AML-193 (cell line): ENCODE measurements around the gene ABHD4.
A peak's percentile ranks its signal among the peaks of the same experiment; 100 is the strongest.
"Not testable (repeated sequence)": the region's sequence is repeated elsewhere in the genome, so short reads cannot be mapped to it uniquely, and the experiment has no call there.

Source experiments
- DNase-seq, 2 experiments: peaks; one replicate each; lab custom pipeline; 2025; lab: John Stamatoyannopoulos, UW

The ABHD4 gene

DNA sequence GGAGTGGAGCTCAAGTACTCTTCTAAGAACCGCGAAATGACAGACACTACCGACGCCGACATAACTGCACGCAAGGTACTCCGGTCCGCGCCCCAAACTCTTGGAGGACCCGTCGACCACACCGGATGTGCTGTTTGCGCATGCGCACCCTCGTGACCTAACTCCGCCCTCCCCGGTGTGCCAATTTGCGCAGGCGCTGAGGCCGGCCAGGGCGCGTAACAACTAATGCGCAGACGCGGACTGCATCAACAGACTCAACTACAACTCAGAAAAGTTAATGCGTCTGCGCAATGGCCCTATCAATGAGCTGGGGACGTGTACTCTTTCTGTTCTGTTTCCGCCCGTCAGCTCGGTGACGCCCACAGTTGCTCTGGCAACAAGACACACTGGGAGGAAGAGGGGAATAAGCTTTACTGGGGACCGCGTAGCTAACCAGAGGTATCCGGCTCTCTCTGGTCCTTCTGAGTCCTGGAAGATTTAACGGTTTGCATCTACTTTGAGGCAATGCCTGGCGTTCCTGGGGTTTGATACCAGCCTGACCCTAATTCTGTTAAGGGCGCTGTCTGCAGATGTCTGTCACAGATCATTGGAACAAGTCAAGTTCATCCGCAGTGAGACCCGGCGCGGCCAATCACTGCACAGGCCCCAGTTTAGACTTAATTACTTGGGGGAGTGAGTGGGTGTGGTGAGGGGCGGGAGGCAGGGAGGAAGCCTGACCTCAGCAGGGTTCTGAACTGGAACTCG lies 8.8 kb upstream of the ABHD4 start, which contains the start of gene DAD1:
Gene DAD1, minus strand, starts transcription at position 129 of the 744 bp plus-strand sequence. Its CDS starts 67 bp downstream, at position 62.
- DNase-seq, result peak; percentile 98 to 99

DNA sequence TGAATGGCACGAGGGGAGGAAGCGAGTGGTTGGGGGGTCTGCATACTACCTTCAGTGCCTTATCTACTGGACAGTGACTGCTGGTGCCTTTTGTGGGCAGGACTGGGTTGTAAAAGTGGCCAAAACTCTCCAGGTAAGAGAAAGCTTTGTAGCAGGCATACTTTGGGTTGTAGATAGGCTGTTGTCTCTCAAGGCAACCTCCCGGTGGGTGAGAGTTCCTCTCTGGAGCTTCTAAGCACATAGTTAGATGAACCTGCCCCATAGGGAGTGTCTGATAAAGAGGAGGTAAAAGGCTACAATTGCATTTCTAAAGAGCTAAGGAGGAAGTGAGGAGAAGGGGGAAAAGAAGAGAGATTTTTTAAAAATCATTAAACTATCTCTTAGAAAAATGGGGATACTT lies 4.9 kb upstream of the ABHD4 start:
- DNase-seq, result no peak

DNA sequence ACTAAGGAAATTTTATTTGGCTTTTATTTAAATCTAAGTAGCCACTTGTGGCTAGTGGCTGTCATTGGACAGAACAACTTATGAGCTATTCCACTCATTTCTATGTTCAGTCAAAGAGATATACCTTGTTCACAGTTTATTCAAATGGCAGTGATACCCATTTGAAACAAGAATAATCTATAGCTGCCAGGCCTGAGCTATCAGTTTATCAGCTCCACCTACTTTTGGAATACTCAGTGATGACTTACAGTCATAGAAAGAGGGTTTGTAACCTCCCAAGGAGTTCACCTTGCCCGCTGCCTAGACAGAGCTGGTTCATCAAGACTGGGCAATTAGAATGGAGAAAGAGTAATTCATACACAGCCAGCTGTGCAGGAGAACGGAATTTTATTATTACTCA lies 4.5 kb upstream of the ABHD4 start:
- no peak for DNase-seq

DNA sequence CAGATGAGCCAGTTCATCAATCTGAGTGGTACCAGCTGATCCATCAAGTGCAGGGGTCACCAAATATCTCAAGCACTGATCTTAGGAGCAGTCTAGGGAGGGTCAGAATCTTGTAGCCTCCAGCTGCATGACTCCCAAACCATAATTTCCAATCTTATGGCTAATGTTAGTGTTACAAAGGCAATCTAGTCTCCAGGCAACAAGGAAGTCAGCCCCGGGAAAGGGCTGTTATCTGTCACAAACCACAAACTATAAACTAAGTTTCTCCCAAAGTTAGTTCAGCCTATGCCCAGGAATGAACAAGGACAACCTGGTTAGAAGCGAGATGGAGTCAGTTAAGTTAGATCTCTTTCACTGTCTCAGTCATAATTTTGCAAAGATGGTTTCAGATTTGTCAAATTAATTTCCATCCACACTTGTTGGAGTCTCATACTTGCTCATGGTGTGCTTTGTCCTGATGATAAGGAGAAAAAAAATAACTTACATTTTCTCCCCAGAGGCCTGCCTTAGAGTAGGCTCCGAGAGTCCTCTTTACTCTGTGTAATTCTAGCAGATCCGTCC lies 3.9 kb upstream of the ABHD4 start:
- DNase-seq, result no peak

DNA sequence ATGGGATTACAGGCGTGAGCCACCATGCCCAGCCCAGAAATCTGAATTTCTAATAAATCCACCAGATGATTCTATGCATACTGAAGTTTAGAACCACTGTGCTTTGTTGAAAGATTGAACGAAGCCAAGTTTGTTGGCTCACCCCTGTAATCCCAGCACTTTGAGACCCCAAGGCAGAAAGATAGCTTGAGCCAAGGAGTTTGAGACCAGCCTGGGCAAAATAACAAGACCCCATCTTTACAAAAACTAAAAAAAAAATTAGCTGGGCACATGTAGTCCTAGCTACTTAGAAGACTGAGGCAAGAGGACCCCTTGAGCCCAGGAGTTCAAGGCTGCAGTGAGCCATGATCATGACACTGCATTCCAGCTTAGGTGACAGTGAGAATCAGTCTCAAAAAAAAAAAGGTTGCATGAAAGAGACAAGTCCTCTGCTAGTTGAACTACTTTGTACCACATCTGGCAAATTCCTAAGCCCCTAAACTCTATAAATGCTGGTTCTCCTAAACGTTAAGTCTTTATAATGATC lies 1.7 kb upstream of the ABHD4 start:
- no peak for DNase-seq

DNA sequence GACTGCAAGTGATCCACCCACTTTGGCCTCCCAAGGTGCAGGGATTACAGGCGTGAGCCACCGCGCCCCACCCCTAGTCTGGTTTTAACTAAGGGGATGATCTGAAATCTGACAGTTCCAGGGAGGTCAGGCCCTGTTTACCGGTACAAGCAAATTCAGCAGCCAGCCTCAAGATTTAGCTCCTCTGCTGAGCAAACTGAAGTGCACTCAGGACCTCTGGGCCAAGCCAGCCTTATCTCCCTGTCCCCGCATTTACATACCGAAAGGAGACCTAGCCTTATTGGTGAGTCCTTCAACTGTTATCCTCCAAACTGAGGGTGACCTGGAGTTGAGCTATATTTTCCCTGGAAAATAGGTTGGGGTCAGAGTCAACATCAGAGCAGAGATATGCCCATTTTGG lies 835 bp upstream of the ABHD4 start:
- no peak for DNase-seq

DNA sequence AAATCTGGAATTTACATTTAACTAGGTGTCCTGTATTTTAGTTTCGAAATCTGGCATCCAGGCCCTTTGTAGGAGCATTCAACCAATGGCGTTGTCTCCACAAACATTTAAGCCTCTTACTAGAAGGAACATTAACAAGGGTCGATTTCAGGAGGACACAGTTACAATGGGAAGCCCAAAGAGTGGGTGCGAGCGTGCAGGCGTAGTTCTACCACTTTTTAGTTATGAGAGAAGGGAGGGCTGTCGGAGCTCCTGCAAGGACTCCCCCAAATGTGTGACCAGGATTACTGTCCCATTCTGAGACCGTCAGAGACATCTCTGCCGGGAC lies 365 bp upstream of the ABHD4 start:
- DNase-seq, result no peak

DNA sequence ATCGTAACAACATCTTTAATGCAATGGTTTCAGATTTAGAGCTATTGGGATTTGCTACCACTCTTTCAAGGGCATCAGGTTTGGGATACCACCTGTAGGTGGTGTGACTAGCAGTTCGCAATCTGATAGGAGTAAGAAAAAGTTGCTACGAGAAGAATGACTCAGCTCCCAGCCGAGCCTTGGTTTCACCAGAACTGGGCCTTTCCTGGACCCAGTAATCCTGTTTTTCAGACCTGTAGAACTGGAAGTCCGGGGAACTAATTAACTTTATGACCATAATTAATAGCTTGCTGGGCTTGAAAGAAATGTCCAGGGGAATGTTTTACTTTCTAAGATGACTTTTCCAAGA lies 770 bp downstream of the ABHD4 start:
- no peak for DNase-seq

DNA sequence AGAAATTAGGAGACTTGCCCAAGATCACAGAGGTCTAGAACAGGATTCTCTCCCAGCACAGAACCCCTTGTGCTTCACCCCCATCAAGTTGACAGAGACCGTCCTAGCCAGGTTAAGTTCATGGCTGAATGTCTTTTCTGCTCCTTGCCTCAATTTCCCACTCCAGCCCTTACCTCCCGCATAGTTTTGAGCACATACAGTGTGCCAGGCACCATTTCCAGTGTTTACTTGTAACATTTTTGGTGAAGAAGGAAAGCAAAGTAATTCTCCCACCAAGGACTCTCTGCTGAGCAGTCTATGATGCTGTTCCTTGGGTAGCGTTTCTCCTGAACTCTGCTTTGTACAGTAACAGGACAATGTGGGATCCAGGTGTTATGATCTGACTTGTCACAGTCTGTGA lies 1.2 kb downstream of the ABHD4 start:
- DNase-seq, result no peak

DNA sequence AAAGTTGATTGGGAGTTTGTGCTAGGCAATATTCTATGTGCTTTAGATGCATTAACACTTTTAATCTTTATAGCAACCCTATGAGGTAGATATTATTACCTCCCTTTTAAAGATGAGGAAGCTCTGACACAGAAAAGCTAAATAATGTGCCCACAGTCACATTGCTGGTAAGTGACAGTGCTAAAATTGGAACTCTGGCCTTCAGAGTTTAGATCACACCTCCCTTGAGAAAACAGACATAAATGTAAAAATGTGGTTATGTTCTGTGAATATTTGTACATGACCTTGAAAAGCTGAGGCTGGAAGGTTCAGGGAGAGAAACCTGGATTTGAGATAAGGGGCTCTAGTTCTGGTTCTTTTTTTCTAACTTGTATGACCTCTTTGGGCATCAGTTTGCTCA lies 1.9 kb downstream of the ABHD4 start:
- no peak for DNase-seq

DNA sequence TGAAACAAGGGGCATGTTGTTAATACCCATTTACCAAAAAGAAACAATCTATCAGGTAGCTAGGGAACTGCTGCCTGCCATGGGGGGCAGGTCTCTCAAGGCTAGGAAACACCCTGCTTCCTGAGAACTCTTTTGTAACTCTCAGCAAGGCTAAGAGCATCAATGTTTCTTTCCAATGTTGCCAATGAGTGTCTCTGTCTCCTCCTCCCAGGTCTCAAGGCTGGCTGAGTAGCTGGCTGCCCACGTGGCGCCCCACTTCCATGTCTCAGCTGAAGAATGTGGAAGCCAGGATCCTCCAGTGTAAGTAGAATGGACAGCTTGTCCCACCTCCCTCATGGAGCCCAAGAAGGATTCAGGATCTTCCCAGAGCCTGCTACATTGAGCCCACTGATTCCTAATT lies 3.4 kb downstream of the ABHD4 start:
- no peak for DNase-seq

DNA sequence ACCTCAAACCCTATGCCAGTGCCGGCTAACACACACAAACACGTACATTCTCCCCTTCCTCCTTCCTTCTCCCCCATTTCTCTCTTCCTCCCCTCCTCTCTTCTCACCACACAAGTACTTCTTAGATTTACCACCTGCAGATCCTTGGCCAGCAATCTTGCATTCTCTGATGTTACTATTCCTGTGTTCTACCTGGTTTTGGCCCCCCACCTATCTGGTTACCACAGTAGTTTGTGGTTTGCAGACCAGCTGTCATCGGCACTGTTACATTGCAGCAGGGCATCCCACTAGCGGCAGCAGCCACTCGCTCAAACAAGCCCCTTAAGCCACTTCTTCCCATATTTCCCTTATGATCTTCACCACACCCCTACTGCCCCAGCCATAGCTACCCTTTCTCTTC lies 3.9 kb downstream of the ABHD4 start:
- DNase-seq, result no peak

DNA sequence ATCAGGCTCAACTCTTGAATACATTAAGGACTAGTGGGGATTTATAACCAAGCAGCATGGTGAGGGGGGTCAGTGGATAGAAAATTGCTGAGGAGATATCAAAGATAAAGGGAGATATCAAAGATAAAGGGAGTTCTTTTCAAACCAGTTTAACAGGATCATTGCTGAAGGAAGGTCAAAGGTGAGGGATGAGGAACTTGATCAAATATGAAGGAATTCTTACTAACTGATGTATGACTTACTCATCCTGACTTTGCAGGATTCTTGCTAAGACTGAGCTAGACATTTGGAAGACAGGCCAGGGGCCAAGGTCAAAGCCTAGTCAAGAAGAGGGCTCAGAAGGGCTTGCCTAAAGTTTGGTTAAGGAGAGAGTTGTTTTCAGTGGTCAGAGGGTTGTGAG lies 4.8 kb downstream of the ABHD4 start:
- no peak for DNase-seq

DNA sequence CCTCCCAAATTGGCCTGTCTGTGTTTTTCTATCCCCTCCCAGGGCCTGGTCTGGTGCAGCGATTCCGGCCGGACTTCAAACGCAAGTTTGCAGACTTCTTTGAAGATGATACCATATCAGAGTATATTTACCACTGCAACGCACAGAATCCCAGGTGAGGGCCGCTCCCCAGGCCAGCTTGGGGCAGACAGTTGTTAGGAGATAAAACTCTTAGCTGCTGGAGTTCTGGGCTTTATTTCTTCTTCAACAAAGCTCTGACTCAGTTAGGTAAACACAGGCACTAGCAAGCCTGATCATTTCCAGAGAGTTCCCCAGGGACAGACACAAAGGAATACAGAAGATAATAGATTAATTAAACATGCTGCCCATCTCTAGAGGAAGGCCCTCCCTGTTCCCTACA lies 8.3 kb downstream of the ABHD4 start:
- no peak for DNase-seq

DNA sequence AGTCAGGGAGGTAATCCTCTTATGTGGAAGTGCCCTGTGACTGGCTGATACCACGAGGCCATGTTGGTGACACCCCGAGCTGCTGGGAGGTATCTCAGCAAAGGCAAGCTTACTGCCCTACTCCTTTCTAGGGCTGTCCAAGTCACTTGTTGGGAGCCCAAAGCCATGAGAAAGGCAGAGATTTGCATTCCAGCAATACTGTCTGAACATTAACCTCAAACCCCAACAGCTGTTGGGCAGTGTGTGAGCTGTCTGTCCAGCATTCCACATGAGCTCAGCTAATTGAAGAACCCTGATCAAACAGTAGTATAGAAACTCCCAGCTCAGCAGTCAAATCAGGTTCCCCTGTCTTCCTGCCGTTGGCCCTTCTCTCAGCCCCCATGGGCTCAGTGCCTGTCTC lies 9.2 kb downstream of the ABHD4 start:
- no peak for DNase-seq

DNA sequence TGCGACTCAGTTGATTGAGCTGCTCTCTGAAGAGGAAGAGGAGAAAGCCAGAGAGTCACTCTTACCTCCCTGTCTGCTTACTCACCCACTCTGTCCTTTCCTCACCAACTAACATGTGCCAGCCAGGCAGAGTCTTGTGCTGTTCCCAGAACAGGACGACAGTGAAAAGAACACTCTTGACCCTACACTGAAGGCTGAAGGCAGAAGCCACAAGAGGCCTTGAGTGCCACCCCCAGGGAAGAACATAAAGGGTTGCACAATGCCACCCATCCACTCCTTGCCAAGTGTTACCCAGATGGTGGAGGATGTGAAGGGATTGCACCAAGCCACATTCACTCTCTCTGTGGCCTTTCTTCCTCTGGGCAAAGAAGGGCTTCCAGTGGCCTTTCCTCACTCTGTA lies 12.8 kb downstream of the ABHD4 start:
- DNase-seq, result peak in 1 of 2 experiments; percentile 11

DNA sequence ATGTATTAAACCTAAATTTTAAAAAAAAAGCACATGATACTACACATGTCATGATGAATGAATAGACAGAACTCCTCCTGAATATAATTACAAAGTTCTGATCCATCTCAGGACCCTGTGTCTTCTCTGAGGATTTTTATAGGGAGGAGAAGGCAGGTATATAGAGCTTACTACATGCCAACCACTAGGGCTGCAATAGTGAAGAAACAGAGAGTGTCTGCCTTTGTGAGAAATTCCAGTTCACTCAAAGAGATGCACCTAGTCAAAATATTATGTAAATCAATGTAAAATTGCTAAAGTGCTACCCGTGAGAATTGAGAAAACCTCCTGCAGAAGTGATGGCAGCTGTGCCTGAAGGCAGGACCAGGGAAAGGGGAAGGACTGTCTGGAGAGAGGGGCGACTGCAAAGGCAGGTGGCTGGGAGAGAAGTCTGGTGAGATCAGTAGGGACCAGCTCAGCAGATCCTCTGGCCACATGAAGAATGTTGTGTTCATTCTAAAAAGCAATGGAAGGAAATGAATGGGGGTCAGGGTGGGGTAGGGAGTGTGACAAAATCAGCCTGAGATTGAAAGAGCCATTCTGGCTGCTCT lies 15.1 kb downstream of the ABHD4 start:
- no peak for DNase-seq

DNA sequence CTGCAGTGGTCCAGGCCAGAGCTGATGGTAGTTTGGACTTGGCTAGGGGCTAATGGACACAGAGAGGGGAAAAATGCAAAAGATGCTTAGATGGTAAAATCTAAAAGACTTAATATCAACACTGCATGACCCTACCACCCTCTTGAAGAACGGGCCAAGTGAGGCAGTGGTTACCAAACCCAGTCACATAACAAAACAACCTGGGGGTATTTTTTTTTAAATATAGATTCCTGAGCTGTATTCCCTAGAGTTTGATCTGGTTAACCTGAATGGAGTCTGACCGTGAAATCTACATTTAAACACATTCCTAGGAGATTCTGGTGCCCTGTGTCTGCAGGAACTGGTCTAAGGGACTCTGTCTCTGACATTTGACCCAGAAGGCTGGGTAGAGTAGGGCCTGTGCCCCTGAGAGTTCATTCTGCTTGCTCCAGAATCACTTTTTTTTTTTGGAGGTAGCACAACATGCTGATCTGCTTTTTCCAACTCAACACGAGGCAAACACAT lies 15.7 kb downstream of the ABHD4 start:
- DNase-seq, result no peak

DNA sequence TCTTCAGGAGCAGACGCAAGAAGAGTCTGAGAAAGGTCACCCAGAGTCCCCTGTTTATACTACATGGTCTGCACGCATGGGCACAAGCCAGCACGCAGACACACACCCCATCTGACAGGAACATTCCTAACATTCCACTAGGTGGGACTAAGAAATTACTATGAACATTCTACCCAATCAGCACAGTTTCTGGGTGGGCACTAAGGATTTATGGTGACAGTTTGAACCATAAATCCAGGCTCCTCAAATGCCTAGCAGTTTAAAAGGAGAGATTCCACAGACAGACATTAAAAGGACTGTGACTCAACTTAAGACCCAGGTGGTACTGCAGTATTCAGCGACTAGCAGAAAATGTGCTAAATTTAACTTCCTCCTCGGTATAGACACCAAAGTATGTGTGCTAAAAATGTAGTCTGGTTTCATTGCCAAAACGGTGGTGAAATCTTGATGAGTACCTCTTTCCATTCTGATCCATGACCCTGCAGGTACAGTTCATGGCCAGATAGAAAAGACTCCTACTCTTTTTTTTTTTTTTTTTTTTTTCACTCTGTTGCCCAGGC lies 16.2 kb downstream of the ABHD4 start:
- DNase-seq, result no peak

DNA sequence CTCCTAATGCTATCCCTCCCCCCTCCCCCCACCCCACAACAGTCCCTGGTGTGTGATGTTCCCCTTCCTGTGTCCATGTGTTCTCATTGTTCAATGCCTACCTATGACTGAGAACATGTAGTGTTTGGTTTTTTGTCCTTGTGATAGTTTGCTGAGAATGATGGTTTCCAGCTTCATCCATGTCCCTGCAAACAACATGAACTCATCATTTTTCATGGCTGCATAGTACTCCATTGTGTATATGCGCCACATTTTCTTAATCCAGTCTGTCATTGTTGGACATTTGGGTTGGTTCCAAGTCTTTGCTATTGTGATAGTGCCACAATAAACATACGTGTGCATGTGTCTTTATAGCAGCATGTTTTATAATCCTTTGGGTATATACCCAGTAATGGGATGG lies 17.7 kb downstream of the ABHD4 start:
- DNase-seq, result not testable (repeated sequence)

DNA sequence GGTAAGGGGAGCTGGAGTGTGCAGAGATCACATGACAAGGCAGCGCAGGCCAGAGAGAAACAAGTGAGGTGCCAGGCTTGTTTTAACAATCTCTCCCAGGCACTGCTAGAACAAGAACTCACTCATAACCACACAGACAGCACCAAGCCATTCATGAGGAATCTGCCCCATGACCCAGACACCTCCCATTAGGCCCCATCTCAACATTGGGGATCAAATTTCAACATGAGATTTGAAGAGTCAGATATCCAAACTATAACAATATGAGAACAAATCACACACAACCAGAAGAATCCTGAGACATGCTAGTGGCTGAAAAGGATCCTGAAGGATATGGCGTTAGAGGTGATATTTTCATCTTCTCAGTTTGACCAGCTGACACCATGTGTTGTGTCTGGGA lies 24.2 kb downstream of the ABHD4 start:
- DNase-seq, result no peak

DNA sequence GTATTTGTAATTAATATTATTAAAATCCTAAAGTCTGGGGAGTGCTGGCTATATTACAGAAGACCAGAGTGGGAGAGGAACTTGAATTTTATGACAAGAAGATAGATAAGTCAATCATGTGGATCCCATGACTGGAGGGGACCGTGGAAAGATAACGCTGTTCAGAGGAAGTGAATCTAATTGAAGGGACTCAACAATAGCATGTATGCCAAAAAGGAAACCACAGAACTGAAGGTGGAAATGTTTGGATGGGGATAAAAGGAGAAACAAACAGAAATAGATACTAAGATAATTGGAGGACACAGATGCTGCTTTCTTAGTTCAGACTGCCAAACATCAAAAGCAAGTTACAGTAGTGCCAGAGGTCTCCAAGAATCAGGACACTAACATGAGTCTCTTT lies 24.9 kb downstream of the ABHD4 start:
- DNase-seq, result no peak

DNA sequence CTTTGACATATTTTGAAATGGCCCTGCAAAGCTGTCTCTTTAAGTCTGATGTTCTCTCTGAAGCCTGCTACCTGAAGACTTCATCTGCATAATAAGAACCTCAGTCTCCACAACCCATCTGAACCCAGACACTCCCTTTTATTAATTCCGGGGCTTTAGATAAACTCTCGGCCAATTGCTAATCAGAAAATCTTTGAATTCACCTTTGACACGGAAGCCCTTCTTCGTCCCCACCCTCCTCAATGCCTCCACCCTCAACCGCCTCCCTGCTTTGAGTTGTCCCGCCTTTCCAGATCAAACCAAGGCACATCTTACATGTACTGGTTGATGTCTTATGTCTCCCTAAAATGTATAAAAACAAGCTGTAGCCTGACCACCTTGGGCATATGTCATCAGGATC lies 28.5 kb downstream of the ABHD4 start:
- DNase-seq, result no peak
